IPS-11a (cell line): ENCODE data around the gene LARGE2.

Experiments
- H3K4me3 ChIP-seq: one replicate; pipeline ENCODE4 v1.5.1; 2013; ENCODE audit warnings: low read depth, low read length, control low read depth

The LARGE2 gene

DNA sequence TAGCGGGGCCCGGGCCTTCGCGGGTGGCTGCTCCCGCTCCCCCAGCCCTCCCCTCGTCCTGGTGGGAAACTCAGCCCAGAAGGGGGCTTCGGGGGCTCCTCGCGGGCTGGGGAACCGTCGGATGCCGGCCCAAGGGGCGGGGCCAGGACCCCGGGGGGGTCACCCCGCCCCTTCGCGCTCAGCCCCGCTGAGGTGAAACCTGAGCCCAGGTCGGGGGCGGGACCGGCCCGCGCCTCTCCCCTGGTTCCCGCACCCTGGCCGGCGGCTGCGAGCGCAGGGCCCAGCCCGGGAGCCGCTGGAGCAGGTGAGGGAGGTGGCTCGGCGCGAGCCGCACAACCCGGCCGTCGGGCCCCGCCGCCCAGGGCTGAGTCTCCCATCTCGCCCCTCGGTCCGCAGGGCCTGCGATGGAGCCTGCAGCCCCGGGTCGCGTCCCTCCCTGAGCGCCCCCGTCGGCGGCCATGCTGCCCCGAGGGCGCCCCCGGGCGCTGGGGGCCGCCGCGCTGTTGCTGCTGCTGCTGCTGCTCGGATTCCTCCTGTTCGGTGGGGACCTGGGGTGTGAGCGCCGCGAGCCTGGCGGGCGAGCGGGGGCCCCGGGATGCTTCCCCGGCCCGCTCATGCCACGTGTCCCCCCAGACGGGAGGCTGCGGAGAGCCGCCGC, at the start of gene LARGE2:
TSS of gene LARGE2 (plus strand) at position 232 of the 658 bp plus-strand sequence. CDS start at position 459, 227 bp downstream.
- peak within 1 kb of the TSS; percentile 57 for H3K4me3 ChIP-seq

DNA sequence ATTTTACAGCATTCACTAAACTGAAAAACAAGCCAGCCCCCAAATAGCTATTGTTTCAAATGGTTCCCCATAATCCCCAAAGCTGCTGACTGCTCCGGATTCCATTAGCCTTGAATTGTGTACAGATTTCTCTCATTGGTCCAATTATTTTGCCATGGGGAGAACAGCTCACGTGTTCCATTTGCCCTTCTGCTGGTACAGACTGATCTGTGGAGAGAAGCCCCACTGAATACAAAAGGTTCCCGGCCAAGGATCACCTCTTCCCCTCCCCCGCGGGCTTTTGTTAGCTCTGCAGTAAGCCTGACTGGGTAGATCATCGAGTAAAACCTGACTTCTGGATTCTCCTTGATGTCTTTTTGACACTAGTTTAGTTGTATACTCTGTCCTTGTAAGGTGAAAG, 46.1 kb upstream of the LARGE2 start:
- no peak overlapping the region for H3K4me3 ChIP-seq

DNA sequence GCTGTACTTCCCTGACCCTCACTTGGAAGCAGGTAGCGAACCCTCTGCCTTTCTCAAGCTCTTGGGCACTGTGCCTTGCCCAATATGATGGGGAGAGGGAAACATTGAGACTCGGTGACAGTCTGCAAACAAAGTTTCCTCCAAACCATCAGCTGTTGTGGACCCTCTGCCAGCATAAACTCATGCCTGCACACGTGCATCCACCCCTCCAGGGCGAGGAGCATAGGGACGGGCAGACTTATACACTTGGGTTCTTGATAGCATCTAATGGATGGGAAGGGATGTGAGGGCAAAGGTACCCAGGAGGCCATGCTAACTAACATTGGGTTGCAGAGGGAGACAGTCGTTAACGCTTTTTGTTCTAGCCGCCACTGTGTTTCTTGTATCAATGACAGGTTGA, 45.2 kb upstream of the LARGE2 start:
- no peak overlapping the region for H3K4me3 ChIP-seq

DNA sequence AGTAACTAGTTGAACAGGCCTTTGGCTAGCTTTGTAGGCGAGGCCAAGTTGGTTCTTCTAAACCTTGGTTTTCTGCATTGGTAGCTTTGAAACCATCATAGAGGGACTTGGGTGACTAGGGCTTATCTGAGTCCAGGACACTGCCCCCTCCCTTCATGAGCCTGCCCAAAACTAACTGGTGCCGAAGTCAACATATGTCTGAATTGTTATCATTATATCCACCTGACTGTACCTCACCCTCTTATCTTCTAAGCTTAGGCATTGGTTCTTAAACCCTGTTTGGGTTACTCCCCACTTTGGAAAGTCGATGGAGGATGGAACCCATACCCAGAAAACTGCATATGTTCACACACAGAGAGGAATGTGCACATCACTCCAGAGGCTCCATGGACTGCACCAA, 44.6 kb upstream of the LARGE2 start:
- H3K4me3 ChIP-seq, result no peak overlapping the region

DNA sequence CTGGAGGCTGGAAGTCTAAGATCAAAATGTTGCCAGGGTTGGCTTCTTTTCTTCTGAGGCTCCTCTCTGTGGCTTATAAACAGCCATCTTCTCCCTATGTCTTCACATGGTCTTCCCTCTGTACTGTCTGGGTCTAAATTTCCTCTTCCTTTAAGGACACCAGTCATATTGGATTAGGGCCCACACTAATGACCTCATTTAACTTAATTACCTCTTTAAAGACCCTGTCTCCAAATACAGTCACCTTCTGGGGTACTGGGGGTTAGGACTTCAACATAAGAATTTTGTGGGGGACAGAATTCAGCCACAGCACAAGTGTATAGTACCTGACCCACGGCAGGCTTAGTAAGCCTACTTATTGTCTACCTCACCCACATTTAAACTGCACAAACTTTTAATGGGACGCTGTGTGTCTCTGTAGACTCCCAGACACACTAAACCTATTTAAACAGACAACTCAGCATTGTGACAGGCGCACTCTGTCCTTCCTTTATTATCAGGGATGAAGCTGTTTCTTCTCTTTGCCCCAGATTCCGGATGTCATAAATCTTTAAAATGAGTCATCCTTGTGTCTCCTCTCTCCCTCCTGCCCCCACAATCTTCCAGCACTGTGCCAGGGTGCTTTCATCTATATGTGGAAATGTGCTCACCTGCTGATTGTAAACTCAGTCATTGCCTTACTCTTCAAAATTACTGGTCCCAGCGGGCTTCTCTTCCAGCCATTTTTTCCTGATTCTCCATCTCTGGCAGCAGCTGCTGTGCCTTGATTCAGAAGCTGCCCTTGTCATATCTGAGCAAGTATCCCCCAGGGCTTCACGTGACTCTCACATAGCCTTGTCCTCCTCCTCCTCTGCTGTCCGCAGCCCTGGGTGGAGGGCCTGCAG, 42.4 kb upstream of the LARGE2 start:
- no peak overlapping the region for H3K4me3 ChIP-seq

DNA sequence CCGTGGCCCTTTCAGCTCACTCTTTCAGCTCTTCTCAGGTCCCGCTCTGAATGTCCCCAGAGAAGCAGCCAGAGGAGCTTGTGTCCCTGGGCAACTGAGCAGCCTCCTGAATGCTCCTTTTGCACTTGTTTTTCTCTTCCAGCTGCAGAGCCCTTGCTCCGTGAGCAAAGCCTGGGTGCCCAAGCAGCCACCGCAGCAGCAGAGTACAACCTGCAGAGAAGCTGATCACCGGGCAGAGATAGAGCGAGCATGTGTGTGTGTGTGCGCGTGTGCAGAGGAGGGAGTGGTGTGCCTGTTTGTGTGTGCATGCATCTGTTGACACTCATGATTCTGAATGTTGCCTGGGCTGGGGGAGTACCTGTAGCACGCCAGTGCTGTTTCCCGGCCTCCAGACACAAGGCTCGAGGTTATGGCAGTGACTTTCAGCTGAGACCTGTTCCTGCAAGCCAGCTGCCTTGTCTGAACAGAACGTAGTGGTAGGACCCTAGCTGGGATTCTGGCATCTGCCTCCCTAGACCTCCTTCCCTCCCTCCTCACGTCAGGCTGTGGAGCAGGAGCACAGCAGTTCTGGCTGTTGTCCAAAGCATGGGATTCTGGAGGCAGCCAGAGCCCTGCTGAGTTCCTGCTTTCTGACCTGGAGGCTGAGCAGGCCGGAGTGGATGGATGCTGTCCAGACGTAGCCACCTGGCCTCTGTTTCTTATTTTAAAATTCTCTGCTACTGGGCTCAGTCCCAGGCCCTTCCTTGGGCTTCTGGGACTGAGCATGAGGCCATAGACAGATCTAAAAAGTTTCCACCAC, 41.5 kb upstream of the LARGE2 start:
- H3K4me3 ChIP-seq, result no peak overlapping the region

DNA sequence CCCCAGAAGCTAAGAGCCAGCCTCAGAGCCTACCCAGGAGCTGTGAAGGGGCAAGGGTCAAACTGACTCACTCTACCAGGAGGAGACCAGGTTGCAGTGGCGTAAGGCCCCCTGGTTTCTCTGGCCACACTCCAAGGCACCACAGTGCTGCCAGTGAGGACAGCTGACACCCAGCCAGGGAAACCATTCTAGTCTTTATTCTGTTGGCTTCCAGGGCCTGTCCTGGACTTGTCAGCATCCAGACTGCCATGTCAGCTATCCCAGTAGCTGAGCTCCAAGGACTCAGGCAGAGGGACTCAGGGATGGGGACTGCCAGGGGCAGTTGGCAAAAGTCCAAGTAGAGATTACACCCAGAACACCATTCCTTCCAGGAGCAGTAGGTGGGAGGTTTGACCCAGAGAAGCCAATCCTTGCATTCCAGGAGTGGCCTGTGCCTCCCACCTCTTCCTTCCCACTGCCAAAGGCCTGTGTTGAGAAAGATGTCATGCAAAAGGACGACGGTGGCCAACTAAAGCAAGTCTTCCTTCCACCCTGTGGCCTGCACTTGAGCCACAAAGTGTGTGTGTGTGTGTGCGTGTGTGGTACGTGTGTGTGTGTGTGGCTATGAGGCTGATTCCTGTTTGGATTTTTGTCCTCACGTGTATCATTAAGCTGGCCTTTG, 40.6 kb upstream of the LARGE2 start:
- H3K4me3 ChIP-seq, result no peak overlapping the region

DNA sequence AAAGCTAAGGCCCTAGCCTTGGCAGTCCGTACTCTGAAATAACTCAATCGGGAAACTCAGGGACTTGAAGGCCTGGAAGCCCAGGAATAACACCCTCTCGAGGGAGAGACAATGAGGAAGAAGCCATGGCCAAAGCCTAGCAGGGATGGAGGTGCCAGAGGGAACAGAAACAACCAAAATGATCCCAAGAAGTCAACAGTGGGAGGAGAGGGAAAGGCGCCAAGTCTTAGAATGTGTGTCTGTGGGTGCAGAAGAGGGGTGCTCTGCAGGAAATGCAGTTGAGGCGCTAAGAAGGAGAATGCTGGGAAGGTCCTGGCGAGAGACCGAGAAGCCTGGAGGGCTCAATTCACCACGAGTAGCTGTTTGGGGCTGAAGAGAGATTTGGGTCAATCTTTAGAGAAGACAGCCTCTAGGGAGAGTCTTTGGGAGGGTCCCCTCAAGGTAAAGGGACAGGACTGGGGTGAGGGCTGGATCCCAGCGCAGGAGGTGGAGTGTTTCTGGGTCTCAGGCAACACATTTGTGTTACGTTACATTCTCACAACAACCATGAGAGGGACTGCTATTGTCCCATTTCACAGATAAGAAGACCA, 37.8 kb upstream of the LARGE2 start:
- H3K4me3 ChIP-seq, result no peak overlapping the region

DNA sequence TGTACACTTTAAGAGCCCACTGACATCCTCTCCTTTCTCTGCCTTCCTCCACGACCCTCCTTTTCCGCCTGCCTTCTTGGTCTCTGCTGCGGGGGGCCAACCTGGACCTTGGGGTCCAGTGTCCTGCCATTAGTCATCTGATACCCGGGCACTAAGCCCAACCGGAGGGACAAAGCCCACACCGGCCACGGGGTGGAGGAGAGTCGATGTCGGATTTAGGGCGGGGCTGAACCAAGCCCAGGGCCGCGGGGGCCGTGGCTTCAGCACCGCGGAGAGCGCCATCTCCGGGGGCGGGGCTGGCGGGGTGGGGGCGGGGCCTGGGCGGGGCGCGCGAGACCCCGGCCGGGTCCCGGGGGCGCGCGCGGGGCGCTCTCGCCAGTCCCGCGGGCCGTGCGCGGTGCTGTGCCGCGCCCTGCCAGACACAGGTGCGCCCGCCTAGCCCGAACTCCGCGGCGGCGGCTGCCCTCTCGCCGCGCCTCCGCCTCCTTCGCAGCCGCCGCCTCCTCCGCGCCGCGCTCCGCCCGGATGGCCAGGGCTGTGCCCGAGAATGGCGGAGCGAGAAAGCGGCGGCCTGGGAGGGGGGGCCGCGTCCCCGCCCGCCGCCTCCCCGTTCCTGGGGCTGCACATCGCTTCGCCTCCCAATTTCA, 37.1 kb upstream of the LARGE2 start, which contains the start of gene MAPK8IP1:
TSS of gene MAPK8IP1 (plus strand) at position 378 of the 647 bp plus-strand sequence. CDS start at position 548, 170 bp downstream.
- peak within 1 kb of the TSS; percentile 67 for H3K4me3 ChIP-seq

DNA sequence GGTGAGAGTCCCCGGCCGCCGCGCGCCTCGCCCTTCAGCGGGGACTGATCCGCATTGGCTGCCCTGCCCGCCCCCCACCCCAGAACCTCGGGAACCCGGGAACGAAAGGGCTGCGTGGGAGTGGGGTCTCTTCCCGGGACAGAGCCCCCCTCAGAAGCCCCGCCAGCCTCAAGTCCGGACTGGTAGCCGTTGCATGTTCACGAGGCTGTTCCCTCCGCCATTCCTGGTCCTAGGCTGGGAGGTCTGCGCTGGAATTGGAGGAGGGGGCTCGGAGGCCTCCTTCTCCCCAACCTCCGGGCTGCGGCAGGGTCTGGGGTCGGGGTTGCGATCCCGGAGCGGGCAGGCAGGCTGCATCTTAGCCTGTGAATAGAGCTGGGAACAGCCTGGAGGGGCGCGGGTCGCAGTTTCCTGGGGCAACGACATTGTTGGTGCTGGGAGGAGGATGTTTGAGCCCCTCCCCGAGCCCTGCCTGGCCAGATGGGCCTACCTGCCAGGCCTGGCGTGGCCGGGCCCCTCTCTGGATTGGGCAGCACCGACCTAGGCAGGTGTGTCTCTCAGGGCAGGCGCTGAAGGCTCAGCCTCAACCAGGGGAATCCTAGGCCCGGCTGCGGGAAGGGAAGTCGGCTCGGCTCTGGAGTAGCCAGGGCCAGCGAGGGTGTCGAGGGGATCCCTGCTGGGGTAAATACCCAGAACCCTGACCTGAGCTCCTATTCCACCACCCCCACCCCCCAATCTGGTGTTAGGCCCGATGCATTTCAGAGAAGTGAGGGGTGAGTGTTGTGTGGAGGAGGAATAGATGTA, 36.3 kb upstream of the LARGE2 start:
- peak overlapping the region; percentile 67 for H3K4me3 ChIP-seq

DNA sequence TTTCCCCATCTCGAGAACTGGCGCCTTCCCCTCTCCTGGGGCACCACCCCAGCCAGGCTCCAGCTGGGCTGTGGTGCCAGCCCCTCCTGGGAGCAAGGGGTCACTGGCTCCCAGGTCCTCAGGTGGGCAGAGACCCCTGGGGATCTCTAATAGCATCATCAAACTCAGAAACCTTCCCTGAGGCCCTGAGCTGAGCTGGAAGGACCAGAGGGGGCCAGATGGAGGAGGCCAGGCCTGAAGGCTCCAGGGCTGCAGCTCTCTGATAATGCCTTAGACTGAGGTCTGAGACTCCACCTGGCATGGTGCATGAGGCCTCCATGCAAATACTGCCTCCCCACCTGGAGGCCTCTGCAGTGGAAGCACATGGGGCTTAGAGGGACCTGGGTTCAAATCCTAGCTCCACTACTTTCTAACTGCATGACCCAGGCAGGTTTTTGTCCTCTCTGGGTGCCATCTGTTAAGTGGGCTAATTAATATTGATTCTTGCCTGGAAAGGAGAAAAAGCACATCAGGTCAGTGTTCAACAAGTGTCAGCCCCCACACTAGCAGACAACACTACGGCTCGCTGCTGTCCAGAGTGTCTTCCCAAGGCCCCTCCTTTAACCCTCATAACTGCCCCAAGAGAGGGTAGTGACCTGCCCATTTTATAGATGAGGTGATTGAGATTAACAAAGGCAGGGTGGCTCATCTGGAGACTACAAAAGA, 35.5 kb upstream of the LARGE2 start:
- H3K4me3 ChIP-seq, result no peak overlapping the region

DNA sequence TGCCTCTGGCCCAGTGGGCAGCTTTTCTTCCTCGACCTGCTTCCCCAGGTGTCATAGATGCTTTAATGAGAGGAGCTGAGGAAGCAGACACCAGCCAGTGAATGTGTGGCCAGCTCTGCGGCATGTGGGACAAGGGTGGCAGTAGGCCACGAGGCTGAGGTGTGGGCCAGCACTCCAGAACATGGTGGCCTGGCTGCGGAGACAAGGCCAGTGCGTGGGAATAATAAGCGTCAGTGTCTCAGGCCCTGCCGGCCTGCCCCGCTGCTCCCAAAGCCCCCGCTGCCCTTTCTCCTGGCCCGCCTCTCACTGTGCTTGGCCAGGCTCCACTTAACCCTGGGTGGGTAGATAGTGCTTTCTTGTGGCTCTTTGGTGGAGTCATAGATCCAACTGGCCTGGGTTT, 34.9 kb upstream of the LARGE2 start:
- no peak overlapping the region for H3K4me3 ChIP-seq

DNA sequence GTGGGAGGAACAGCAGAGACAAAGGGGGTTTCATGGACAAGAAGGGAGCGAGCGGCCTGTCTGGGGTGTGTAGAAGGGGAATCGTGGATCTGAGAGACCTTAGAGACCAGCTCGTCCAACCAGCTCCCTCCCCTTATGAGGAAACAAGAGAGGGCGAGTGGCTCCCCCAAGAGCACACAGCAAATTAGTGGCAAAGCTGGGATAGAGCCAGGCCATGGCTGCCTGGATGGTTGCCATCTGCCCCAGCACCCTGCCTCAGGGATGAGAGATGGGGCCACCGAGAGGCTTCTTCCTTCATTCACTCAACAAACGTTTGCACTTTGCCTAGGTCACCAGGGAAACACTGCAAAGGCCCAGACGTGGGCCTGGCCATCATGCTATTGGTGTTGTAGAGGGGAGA, 32.9 kb upstream of the LARGE2 start:
- no peak overlapping the region for H3K4me3 ChIP-seq

DNA sequence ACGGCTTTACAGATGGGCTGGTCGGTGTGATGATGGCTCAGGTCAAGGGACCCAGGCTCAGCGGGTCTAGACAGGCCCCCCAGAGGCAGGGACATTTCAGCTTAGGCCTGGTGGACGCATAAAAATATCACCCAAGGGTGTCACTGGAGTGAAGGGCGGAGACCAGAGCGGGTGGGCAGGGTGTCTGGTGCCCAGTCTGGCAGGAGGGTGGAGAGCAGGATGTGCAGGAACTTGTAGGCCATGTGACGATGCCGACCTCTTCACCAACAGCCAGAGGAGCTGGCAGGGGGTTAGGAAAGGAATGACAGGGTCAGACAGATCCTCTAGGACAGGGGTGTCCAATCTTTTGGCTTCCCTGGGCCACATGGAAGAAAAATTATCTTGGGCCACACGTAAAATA, 32.5 kb upstream of the LARGE2 start:
- H3K4me3 ChIP-seq, result no peak overlapping the region

DNA sequence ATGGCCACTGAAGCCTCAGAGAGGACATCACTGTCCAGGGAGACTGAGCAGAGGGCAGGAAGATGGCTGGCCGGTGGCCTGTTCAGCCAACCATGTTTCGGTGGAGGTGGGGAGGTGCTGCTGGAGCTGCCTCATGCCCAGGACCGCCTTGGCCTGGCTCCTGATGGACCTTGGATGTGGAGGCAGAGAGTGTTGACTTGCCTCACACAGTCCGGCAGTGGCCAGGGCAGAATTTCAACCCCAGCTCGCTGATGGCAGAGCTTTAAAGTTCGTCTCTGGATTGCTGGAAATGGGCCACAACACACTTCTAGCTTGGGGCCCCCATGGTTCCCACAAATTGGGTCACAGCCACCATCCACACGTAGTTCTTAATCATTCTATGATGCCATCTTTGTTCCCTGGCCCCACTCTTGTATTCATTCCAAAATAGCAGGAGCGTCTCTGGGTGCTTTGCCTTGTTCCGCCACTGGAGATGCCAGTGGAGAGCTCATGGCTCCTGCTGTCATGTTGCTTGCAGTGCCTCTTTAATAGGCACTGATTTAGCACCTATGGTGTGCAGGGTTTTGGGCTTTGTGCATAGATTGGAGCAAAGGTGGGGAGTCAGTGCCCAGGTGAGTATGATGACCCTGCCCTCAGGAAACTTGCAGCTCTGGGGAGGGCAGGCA, 31.4 kb upstream of the LARGE2 start:
- no peak overlapping the region for H3K4me3 ChIP-seq

DNA sequence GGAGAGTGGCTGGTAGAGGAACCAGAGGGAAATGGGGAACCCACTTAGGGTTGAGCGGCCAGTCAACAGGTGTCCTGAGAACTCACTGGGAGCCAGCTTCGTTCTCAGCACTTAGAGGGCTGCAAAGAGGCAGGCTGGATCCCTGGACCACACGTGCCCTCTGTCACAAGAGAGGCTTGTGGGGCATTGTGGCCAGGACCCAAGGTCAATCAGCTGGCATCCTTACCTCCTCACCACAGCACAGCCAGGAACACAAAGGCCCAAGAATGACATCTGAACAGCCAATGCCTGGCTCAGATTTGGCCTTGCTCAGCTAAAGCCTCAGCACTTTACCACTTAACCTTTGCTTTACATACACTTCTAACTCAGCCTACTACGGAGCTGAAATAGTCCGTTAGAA, 29.6 kb upstream of the LARGE2 start:
- H3K4me3 ChIP-seq, result no peak overlapping the region

DNA sequence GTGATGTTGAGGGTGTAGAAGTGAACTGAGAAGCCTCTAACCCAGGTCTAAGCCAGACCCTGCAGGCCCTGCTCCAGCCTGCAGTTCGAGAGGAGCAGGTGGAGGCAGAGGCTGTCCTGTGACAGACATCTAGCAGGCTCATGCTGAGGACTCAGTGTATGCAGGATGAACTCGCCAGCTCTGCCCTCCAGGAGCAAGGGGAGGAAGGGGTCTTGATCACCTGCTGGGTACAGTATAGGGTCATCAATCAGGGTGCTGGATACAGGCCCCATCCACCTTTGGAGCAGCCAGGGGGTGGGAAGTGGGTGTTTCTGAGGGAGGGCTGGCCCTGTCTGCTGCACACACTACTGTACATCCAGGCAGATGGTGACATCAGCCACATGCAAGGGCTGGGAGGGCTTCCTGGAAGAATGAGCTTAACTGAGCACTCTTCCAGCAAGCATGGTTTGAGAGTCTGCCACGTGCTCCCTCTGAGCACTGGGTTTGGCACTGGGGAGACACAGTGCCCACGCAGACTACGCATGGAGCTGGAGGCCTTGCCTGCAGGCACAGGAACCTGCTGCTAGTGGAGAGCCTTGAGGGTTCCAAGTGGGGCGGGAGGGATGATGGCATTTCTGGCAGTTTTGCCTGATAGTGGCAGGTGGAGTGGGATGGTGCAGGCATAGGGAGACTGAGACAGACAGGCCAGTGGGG, 27.8 kb upstream of the LARGE2 start:
- H3K4me3 ChIP-seq, result no peak overlapping the region
